Measurements from ENCODE around the gene PSMD7. TPM values are rescaled to one million over a fixed set of nuclear protein-coding genes. Genes with fewer than 3 reads are reported as not detected.

The PSMD7 gene
- total and polyA plus RNA-seq, 2 of the 4 experiments (the other 2 are of a cell fraction): 80.8 to 98.3 TPM

DNA sequence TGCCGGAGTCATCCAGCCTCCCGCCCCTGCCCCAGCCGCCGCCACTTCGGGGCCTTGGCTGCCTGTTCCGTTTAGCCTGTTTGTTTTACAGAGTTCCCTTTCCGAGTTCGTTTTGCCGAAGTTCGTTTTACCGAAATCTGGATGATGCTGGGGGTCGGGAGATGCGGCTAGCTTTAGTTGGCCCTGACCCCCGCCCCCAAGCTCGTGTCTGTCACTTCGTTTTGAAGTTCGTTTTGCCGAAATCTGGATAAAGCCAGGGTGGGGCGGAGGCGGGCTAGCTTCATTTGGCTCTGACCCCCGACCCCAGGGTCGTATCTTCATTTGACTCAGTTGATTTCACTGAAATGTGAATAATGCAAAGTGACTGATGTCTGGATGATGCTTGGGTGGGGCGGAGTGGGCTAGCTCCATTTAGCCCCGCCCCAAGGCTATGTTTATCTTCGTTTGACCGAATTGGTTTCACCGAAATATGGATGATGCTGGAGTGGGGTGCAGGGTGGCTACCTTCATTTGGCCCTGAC lies 591 bp downstream of the PSMD7 start:
- intact Hi-C loops (cut with micrococcal nuclease) (loop anchor here (10.0 kb wide), 1 partner anchor 1512 kb away; no protein-coding TSS in a partner anchor), in situ Hi-C loops (cut with MboI; ENCODE audit: low sequenced_read_pairs) (loop anchor here (25.0 kb wide), 1 partner anchor 1235 kb away; no protein-coding TSS in a partner anchor), dilution Hi-C loops (cut with HindIII; ENCODE audit: low sequenced_read_pairs, unreplicated experiment) (no loop called here)
- H3K36me3 ChIP-seq (ENCODE audit: control insufficient read depth, insufficient read depth, low read length): peaks cover 18% of the 10 kb centered on the region
- peak overlapping the region; percentile 96 for H3K4ac ChIP-seq (ENCODE audit: low read depth, low read length)
- H4K91ac ChIP-seq (ENCODE audit: insufficient read depth, low read depth, low read length): peak overlapping the region; percentile 94
- H3K27me3 ChIP-seq (ENCODE audit: control insufficient read depth, insufficient read depth, low read length): no peaks in the 10 kb centered on the region
- H3K9ac ChIP-seq (ENCODE audit: low read depth, low read length): peak overlapping the region; percentile 90
- peak overlapping the region; percentile 98 for H2AK9ac ChIP-seq (replicated peaks; ENCODE audit: low read depth, low read length, poor library complexity)
- H3K56ac ChIP-seq (ENCODE audit: extremely low read depth, insufficient read depth, low read length): peak overlapping the region; percentile 85
- H4K5ac ChIP-seq (ENCODE audit: low read depth, low read length): peak overlapping the region; percentile 86
- H3K79me1 ChIP-seq (ENCODE audit: low read depth in 1 of 2, low read length in 2 of 2): peaks cover 5 to 24% of the 10 kb centered on the region in 2 experiments
- H3K27ac ChIP-seq (ENCODE audit: insufficient read depth, low read length): peak overlapping the region; percentile 94
- no peak for TF ChIP-seq RCOR1 (IDR thresholded peaks at IDR 0.05; ENCODE audit: insufficient replicate concordance, low read length)
- TF ChIP-seq MAFK (IDR thresholded peaks at IDR 0.05; ENCODE audit: low read depth, low read length): no peak
- no peak; the same call in 1 of the 2 replicates for TF ChIP-seq MAZ (IDR thresholded peaks at IDR 0.05; ENCODE audit: borderline replicate concordance, low read depth, low read length)
- TF ChIP-seq CHD1 (IDR thresholded peaks at IDR 0.05; ENCODE audit: low read depth, low read length): peak; percentile 90
- peak; percentile 14; the same call in 1 of the 2 replicates for TF ChIP-seq POLR2A (IDR thresholded peaks at IDR 0.05; ENCODE audit: low read depth, low read length)
- no peak for TF ChIP-seq RAD21 (IDR thresholded peaks at IDR 0.05; ENCODE audit: low read length)
- peak overlapping the region; percentile 98 for H3K23ac ChIP-seq (ENCODE audit: low read depth, low read length)
- H3K4me1 ChIP-seq (ENCODE audit: control insufficient read depth, insufficient read depth, low read length): peaks cover 4% of the 10 kb centered on the region; the same call in 1 of the 2 replicates
- no peak overlapping the region for H2BK15ac ChIP-seq (ENCODE audit: low read depth, low read length)
- no peak overlapping the region for H2BK20ac ChIP-seq (ENCODE audit: low read depth, low read length)
- BruUV-seq (replicated peaks): no TSS peak
- H3K14ac ChIP-seq (replicated peaks; ENCODE audit: low read depth, low read length): peak overlapping the region; percentile 98
- no peaks in the 10 kb centered on the region for H3K9me3 ChIP-seq (ENCODE audit: control insufficient read depth, insufficient read depth, low read length)
- POLR2A ChIA-PET (ENCODE audit: unreplicated experiment): no interaction called here
- peak overlapping the region; percentile 99 for H2AFZ ChIP-seq (replicated peaks; ENCODE audit: low read length, poor library complexity)
- no peaks in the 10 kb centered on the region for H3K9me1 ChIP-seq (ENCODE audit: insufficient read depth, low read length)
- H4K20me1 ChIP-seq (ENCODE audit: insufficient read depth, low read length): peaks cover 15% of the 10 kb centered on the region; the same call in 1 of the 2 replicates
- H3K4me2 ChIP-seq (ENCODE audit: low read depth, low read length): peak overlapping the region; percentile 97
- peak overlapping the region; percentile 81 for H3K4me3 ChIP-seq (ENCODE audit: insufficient read depth, low read depth, low read length)
- peak overlapping the region; percentile 86 to 99 for H4K8ac ChIP-seq (ENCODE audit: low read depth in 2 of 2, low read length in 2 of 2)
- DNase-seq (peak; percentile 19), ATAC-seq (ENCODE audit: low read depth) (peak; percentile 46)
- peak overlapping the region; percentile 96 for H2BK5ac ChIP-seq (ENCODE audit: low read depth, low read length, poor library complexity, severe bottlenecking)
- H2AK5ac ChIP-seq (ENCODE audit: low read depth, low read length): peak overlapping the region; percentile 95
- WGBS, 2 experiments (ENCODE audit: extremely low coverage in 2 of 2, insufficient read length in 1 of 2): 0% methylated on average over 10 of the region's 27 CpGs; no CpG with 5 or more reads in 1 of the 2 experiments
- CTCF ChIA-PET: interaction anchor here (0.6 to 1.2 kb wide), 2 partner anchors 13 to 261 kb away, joined by 3 to 4 read pairs; no protein-coding TSS in a partner anchor
- H3K18ac ChIP-seq (ENCODE audit: low read depth, low read length): no peak overlapping the region; the same call in 1 of the 2 replicates
- H2BK120ac ChIP-seq (ENCODE audit: low read depth, low read length): peak overlapping the region; percentile 3; the same call in 1 of the 2 replicates
